Embryonic facial prominence (tissue), 1 donor: Measurements from ENCODE around the gene SLC1A5.
"Not testable (repeated sequence)": the region's sequence is repeated elsewhere in the genome, so short reads cannot be mapped to it uniquely, and the experiment has no call there.

Experiments used
- DNase-seq: peaks from one replicate; pipeline ENCODE4 v3.0.0-alpha.2; 2016; ENCODE audit errors: extremely low spot score

SLC1A5 gene

GRCh38 chr19:46768746-46769145, 19.6 kb downstream of the SLC1A5 start:
- DNase-seq, result not testable (repeated sequence)

GRCh38 chr19:46766569-46767317, 21.7 kb downstream of the SLC1A5 start:
- DNase-seq, result no peak

DNA sequence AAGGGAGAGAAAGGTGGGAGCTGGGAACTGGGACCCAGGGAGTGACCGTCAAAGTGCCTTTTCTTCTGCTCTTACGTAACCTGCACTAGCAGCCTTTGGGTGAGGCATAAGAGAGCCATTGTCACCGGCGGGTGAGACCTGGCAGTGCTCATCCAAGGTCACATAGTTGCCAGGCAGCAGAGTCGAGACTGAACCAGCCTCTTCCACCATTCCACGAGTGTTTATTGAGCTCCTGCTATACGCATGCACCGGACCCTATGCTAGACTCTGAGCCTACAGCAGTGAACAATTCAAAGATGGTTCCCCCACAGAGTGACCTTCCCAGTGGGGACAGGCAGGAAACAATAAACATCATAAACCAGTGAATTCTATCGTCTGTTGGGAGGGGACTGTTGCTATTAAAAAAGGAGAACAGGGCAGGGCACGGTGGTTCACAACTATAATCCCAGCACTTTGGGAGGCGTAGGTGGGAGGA, 23.5 kb downstream of the SLC1A5 start:
- DNase-seq, result no peak

DNA sequence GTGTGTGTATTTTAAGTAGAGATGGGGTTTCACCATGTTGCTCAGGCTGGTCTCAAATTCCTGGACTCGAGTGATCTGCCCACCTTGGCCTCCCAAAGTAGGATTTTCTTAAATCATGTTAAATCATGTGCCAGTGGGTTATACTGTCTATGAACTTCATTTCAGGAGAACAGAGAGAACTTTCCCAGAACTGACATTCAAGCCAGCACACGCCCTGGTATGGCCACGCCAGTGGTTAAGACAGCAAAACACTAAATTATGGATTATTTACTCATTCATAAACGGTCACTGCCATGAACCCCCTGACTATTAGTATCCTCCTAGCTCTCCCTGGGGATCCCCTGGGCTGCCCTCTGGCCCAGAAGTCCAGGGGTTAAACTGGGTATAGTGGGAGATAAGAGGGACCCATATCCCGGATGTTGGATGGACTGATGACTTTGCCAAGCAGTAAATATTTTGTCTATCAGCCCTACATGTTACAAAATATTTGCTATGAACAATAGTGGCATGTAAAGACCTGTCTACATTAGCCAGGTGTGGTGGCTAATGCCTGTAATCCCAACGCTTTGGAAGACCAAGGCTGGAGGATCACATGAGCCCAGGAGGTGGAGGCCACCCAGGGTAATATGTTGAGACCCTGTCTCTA, 26.0 kb downstream of the SLC1A5 start:
- no peak for DNase-seq

GRCh38 chr19:46761418-46761831, 27.0 kb downstream of the SLC1A5 start:
- DNase-seq, result no peak

DNA sequence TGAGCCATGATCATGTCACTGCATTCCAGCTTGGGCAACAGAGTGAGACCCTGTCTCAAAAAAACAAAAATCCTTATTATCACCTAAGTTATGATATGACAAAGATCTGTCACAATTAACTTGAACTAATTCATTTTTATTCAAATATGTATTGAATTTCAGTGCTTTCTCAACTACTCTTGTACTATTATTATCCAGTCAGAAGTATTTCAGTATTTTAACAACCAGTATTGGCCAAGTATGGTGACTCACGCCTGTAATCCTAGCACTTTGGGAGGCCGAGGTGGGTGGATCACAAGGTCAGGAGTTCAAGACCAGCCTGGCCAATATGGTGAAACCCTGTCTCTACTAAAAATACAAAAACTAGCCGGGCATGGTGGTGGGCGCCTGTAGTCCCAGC, 27.5 kb downstream of the SLC1A5 start:
- not testable (repeated sequence) for DNase-seq

- DNase-seq, result no peak
Observed at GRCh38 chr19:46760363-46760762, 28.0 kb downstream of the SLC1A5 start.

DNA sequence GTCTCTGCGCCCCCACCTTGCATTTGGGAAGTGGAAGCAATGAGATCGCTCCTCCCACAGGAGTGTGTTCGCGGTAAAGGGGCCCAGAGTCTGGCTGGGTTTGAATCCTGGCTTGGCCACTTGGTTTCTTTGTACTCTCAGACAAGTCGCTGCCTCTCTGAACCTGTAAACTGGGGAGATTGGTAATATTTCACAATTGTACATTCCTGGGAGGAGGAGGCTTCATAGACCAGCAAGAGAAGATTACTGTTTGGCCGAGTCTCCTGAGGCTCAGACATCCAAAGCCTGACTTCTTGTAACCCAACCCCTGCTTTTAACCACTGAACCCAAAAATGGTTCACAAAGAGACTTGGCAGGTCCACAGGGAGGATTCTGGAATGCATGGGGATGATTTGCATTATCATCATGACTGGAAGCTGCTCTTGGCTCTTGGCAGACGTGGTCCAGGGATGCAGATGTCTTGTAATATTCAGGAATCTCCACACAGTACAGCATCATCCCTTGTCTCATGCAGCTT, 28.5 kb downstream of the SLC1A5 start:
- DNase-seq, result no peak

DNA sequence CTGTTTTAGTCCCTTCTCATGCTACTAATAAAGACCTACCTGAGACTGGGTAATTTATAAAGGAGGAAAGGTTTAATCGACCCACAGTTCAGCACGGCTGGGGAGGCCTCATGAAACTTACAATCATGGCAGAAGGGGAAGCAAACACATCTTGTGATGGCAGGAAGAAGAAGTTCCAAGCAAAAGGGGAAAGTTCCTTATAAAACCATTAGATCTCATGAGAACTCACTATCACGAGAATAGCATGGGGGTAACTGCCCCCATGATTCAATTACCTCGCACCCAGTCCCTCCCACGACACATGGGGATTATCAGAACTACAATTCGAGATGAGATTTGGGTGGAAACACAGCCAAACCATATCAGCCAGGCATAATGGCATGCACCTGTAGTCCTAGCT, 29.2 kb downstream of the SLC1A5 start:
- no peak for DNase-seq

DNA sequence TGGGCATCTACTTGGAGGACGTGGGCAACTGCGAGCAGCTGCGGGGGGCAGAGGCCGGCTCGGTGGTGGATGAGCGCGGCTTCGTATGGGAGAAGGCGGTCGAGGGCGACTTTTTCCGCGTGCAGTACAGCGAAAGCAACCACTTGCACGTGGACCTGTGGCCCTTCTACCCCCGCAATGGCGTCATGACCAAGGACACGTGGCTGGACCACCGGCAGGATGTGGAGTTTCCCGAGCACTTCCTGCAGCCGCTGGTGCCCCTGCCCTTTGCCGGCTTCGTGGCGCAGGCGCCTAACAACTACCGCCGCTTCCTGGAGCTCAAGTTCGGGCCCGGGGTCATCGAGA, 31.9 kb downstream of the SLC1A5 start:
- no peak for DNase-seq

DNA sequence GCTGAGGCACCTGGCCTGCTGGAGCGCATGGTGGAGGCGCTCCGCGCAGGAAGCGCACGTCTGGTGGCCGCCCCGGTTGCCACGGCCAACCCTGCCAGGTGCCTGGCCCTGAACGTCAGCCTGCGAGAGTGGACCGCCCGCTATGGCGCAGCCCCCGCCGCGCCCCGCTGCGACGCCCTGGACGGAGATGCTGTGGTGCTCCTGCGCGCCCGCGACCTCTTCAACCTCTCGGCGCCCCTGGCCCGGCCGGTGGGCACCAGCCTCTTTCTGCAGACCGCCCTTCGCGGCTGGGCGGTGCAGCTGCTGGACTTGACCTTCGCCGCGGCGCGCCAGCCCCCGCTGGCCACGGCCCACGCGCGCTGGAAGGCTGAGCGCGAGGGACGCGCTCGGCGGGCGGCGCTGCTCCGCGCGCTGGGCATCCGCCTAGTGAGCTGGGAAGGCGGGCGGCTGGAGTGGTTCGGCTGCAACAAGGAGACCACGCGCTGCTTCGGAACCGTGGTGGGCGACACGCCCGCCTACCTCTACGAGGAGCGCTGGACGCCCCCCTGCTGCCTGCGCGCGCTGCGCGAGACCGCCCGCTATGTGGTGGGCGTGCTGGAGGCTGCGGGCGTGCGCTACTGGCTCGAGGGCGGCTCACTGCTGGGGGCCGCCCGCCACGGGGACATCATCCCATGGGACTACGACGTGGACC, 32.4 kb downstream of the SLC1A5 start:
- no peak for DNase-seq

- DNase-seq, result no peak
Observed at GRCh38 chr19:46755077-46755852, 33.1 kb downstream of the SLC1A5 start.

- DNase-seq, result no peak
Observed at GRCh38 chr19:46753420-46754155, 34.8 kb downstream of the SLC1A5 start.

GRCh38 chr19:46748325-46749109, 39.9 kb downstream of the SLC1A5 start:
- DNase-seq, result no peak

DNA sequence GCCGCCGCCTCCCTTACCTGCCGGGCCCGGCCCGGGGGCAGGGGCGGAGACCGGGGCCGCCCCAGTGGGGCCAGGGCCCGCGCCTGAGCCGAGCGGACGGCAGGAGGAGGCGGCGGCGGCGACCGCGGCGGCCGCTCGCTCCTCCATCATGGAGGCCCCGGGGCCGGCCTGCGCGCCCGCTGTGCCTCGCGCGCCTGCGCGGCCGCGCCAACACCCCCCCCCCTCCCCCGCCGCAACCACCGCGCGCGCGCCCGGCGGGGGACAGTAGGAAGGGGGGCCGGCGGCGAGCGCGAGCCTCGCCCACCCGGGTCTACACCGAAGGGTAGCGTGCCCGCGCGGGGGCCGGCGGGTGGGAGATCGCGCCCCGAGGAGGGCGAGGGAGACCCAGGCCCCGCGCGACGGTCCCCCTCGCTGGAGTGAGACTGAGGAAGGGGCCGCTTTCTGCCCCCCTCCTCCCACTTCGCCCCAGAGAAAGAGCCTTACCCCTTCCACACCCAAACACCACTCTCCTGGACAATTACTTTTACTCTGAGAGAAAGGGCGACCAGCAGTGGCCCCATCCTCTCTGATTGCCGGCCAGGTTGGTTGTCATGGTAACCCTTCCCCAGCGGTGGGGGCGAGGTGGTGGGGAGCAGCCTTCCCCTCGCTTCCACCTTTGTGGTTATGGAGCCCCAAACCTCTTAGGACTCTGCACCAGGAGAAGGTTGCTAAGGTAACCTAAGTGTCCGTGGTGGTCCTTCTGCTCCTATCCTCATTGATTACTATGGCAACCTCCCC, 41.9 kb downstream of the SLC1A5 start, which contains the start of gene STRN4:
Gene STRN4, minus strand, starts transcription at position 170 of the 777 bp plus-strand sequence. Its CDS starts 20 bp downstream, at position 150.
- DNase-seq, result no peak

- no peak for DNase-seq
Observed at GRCh38 chr19:46745521-46746280, 42.7 kb downstream of the SLC1A5 start, which contains the start of gene FKRP. Gene FKRP (plus strand): TSS chr19:46746057. CDS start chr19:46755451, 9,394 bp downstream.

GRCh38 chr19:46745030-46745429, 43.4 kb downstream of the SLC1A5 start:
- DNase-seq, result no peak

GRCh38 chr19:46744005-46744691, 44.2 kb downstream of the SLC1A5 start:
- no peak for DNase-seq
